Activated CD4-positive, alpha-beta T cell treated with anti-CD3 and anti-CD28 coated beads, Interleukin-2, Interleukin-4, amounts not matched to agents 100 ng/mL and 50 ng/mL, durations not matched to agents 16 hours and 8 hours (primary cell): ENCODE measurements around the gene FBXO10.
"Not testable (repeated sequence)": the region's sequence is repeated elsewhere in the genome, so short reads cannot be mapped to it uniquely, and the experiment has no call there.

Source experiments
- DNase-seq: peaks from one replicate; pipeline ENCODE4 v3.0.0-alpha.2; 2020; ENCODE audit warnings: low spot score

The FBXO10 gene

GRCh38 chr9:37551468-37551867 is 24.7 kb downstream of the FBXO10 start:
- DNase-seq: no peak

- DNase-seq: no peak
Observed at GRCh38 chr9:37550781-37551180, 25.4 kb downstream of the FBXO10 start.

DNA sequence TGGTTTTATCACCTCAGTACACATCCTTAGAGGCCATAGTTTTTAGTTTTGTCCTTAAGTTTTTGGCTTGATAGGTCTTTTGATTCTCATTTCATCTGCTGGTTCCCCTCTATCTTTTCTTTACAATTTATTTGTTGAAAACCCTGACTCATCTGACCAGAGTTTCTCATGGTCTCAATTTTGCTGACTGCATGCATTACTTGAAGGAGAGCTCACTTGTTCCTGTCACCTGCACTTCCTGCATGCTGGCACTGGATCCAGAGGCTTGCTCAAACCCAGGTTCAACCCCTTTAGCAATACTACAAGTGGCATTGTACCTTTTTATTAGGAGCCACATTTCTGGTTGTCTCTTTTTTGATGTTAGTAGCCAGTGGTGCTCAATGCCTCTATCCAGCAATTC is 26.7 kb downstream of the FBXO10 start:
- DNase-seq: no peak

- DNase-seq: no peak
Observed at GRCh38 chr9:37547328-37547878, 28.8 kb downstream of the FBXO10 start.

DNA sequence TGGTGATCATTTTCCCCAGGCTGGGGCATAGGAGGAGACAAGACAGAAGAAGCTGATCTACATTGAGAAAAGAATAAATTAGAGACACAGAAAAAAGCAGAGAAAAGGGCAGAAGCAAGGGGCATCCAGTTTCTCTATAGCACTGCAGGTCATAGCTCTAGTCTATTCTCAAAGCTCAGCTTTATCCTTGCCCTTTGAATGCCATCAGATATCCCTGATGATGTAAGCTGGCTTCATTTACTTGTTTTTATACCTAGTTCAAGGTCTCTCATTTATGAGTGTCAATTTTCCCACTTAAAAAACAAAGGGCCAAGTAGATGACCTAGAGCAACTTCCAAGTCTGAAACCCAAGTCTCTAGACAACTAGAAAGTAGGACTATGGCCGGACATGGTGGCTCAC is 32.7 kb downstream of the FBXO10 start:
- no peak for DNase-seq

DNA sequence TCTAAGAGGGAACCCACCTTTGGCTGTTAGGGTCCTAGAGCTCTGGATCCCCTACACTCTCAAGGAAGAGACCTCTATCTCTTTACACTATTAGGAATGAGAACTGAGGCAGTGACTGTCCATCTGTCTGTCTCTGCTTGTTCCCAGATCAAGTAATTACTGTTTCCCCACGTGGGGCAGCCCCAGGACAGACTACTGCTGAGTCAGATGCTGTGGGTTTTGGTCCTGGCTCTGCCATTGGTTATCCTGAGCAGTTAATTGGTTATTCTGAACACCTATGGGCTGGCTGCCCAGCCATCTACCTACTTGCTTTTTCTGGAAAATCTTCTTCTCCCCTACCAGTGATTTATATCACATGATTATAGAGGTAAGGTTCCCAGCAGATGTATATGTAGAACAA is 33.3 kb downstream of the FBXO10 start:
- DNase-seq: no peak

DNA sequence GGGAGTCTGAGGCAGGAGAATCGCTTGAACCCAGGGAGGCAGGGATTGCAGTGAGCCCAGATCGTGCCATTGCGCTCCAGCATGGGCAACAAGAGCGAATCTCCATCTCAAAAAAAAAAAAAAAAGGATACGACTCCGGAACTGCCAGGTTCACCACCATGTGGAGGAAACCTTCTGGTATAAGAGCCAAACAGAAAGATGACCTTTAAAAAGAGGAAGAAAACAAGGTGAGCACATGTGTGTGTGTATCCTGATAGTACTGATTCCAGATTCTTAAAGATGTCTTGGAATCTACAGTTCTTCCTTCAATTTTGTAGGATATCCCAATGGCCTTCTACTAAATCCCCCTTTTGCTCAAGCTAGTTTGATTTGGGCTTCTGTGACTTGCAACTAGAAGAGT is 33.7 kb downstream of the FBXO10 start:
- DNase-seq: no peak

GRCh38 chr9:37541465-37541864 is 34.7 kb downstream of the FBXO10 start:
- no peak for DNase-seq

DNA sequence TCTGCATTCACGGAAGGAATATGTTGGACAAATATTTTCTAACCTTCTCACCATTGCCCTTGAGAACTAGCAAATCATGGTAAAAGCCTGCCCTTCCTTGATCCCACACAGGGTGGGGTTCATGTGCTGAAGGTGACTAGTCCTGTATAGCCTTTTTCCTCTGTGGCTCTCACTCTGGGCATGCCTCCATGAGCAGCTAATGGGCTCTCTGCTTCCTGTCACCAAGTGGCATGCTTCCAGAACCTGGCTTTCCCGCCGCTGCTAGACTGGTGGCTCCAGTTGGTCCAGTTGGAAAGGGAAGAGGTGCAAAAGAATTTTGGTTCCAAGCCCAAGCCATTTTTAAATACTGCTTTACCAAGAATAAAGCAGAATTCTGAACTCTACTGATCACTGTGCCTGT is 35.5 kb downstream of the FBXO10 start:
- no peak for DNase-seq

- no peak for DNase-seq
Observed at GRCh38 chr9:37539634-37540033, 36.5 kb downstream of the FBXO10 start.

- DNase-seq: no peak
Observed at GRCh38 chr9:37538099-37538498, 38.1 kb downstream of the FBXO10 start.

DNA sequence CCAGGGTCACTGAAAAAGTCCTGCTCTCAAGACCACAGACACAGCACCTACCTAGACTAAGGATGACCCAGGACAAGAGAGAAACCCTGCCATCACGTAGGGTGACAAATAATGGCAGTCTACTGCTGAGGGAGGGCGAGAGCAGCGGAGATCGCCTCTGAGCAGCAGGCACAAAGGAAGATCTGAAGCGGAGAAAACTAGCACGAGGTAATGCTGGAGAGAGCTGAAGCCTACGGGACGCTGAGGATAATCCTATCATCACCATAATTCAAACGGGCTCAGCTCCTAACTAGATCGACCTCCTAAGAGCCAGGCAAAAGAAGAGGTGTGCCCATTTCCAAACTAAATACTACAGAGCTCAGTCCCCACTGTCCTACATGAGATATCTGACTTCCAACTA is 41.3 kb downstream of the FBXO10 start:
- DNase-seq: no peak

GRCh38 chr9:37534412-37534811 is 41.8 kb downstream of the FBXO10 start:
- DNase-seq: no peak

- DNase-seq: peak; percentile 50
Observed at GRCh38 chr9:37531699-37532098, 44.5 kb downstream of the FBXO10 start.

DNA sequence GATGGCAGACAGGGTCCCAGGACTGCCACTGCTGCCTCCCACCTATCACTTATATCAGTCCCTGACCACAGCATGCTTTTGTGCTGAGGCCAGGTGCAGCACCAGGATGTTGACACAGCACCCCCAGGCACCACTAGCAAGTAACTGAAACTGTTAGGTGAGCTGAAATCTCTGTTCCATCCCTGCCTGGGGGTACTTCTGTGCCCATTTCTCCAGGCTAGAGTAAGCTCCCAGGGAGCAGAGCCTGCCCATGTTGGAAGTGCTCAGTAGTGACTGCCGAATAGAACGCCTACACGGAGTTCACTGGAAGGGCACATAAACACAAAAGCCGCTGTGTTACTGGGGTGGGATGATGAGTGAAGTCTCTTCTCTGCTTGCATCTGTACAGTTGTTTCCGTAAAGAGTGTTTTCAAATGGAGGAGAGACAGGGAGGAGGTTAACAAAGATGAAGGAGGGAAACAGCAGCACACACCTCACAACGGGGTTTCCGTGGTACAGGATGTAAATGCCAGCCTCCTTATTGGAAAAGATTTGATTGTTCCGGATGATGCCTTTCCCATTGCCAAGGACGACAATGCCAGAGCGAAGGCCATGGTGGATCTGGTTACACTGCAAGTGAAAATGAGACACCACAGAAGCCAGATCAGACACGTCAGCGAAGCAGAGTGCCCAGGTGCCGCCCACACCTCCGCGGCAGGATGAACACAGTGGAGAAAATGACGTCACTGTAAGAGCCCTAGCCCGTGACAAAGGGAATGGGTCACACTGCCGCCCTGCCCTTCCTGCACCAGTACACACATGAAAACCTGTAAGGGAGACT is 47.3 kb downstream of the FBXO10 start:
- peak; percentile 72 for DNase-seq

- DNase-seq: no peak
Observed at GRCh38 chr9:37523916-37524315, 52.3 kb downstream of the FBXO10 start.

DNA sequence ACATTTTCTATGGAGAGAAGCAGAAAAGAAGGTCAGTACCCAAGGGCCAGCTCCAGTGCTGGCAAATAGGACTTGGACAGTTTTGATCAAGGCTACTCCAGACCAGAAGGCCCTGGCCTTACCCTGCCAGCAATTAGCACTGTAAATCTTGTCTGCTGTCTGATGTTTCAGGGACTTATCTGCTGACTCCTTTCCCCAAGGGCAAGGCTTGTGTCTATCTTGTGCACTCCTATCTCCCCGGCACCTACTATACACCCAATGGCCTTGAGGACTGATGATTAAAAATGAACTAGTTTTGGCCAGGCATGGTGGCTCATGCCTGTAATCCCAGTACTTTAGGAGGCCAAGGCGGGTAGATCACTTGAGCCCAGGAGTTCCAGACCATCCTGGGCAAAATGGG is 53.2 kb downstream of the FBXO10 start:
- DNase-seq: no peak

DNA sequence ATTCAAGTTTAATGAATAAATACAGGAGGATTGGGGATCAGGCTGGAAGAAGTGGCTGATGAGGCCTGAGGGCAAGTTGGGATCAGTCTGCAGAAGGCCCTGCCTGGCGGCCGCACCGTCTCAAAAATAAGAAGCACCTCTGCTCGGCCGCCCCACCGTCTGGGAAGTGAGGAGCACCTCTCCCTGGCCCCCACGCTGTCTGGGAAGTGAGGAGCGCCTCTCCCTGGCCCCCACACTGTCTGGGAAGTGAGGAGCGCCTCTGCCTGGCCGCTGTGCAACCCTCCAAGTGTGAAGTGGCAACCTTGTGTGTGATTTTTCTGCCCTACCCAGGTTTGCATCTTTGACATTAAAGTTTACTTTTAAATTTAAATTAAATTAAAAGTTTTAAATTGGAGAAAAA is 55.1 kb downstream of the FBXO10 start:
- DNase-seq: no peak

GRCh38 chr9:37520641-37521040 is 55.5 kb downstream of the FBXO10 start:
- DNase-seq: no peak

- DNase-seq: no peak
Observed at GRCh38 chr9:37517923-37518322, 58.3 kb downstream of the FBXO10 start.

DNA sequence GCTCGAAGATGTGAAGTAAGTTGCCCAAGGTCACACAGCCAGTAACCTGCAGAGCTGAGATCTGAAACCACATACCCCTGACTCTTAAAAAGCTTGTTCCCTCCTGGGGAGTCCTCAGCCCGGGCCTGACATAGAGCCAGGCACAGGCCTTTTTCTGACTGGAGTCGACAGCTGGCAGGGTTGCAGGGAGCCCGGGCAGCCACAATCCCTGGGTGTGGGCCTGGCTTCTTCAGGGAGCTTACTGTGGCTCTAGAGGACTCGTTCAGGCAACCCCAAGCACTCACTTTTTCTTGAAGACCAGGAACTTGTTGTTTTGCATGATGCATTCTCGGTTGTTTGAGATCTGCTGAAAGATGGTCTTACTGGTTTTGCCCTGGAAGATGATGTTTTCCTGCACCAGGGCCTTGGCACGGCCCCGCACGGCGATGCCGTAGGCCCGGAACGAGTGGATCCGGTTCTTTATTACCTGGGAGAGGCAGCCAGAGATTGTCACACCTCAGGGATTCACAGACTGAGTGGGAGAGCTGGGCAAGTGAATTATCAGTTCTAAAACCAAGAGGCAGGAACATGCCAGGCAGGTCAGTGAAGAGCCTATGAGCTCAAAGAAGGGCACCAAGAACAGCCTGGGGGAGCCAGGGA is 60.4 kb downstream of the FBXO10 start:
- no peak for DNase-seq

DNA sequence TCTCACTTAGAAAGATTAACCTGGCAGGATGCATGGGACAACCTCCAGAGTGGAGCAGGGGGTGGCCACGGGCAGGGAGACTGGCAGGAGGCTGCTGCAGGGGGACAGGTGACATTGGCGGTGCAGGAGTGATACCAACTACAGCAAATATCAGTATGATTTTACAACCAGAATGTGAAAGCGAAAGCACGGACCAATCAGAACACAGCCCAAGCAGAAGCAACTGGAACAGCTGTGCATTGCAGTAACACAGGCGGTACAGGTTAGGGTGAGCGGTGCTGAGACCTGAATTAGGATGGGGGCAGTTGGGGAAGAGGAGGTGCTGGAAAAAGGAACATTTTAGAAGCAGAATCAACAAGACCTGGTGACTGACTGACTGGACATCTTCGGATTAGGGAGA is 61.2 kb downstream of the FBXO10 start:
- DNase-seq: no peak

DNA sequence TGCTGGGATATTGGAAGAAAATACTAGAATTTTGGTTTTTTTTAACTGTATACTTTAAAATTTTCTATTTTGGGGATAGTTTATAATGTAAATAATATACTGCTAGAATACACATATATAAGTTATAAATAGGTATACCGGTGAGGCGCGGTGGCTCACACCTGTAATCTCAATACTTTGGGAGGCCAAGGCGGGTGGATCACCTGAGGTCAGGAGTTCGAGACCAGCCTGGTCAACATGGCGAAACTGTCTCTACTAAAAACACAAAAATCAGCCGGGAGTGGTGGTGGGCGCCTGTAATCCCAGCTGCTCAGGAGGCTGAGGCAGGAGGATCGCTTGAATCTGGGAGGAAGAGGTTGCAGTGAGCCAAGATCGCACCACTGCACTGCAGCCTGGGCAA is 61.8 kb downstream of the FBXO10 start:
- DNase-seq: not testable (repeated sequence)

GRCh38 chr9:37512437-37512836 is 63.7 kb downstream of the FBXO10 start:
- DNase-seq: no peak
